Measurements from ENCODE around the gene LRRC8B. TPM values are rescaled to one million over a fixed set of nuclear protein-coding genes. Genes with fewer than 3 reads are reported as not detected.

LRRC8B gene
- total RNA-seq, 1 donor from 2014 or later = 3.6 TPM

- H3K27me3 ChIP-seq (ENCODE audit: low read depth) = no peaks in the 10 kb centered on the region
- H3K27ac ChIP-seq (replicated peaks) = peak overlapping the region; percentile 52
- H3K36me3 ChIP-seq = no peaks in the 10 kb centered on the region
- H3K9me3 ChIP-seq (replicated peaks) = no peaks in the 10 kb centered on the region
- intact Hi-C loops (cut with micrococcal nuclease) = loop anchor here (5.0 kb wide), 1 partner anchor 121 kb away; no protein-coding TSS in a partner anchor
- no peak overlapping the region for H3K4me3 ChIP-seq
- TF ChIP-seq CTCF (IDR thresholded peaks at IDR 0.05; ENCODE audit: borderline replicate concordance) = no peak
- no peak for DNase-seq
- peaks cover 58% of the 10 kb centered on the region for H3K4me1 ChIP-seq
These were observed 78.3 kb downstream of the LRRC8B start for GRCh38 chr1:89602871-89603404.

GRCh38 chr1:89603651-89604413 is 79.2 kb downstream of the LRRC8B start:
- Histone ChIP-seq H3K36me3 (no peaks in the 10 kb centered on the region), H3K4me3 (no peak overlapping the region), H3K27me3 (ENCODE audit: low read depth) (no peaks in the 10 kb centered on the region), H3K4me1 (peaks cover 66% of the 10 kb centered on the region), H3K27ac (replicated peaks) (peak overlapping the region; percentile 52), H3K9me3 (replicated peaks) (no peaks in the 10 kb centered on the region)
- intact Hi-C loops (cut with micrococcal nuclease) = loop anchor here (5.0 kb wide), 1 partner anchor 122 kb away; no protein-coding TSS in a partner anchor
- no peak for DNase-seq
- TF ChIP-seq CTCF (IDR thresholded peaks at IDR 0.05; ENCODE audit: borderline replicate concordance) = no peak

GRCh38 chr1:89604414-89604735 is 79.7 kb downstream of the LRRC8B start:
- intact Hi-C loops (cut with micrococcal nuclease) = loop anchor here (5.0 kb wide), 1 partner anchor 122 kb away; no protein-coding TSS in a partner anchor
- Histone ChIP-seq H3K27ac (replicated peaks) (peak overlapping the region; percentile 37), H3K27me3 (ENCODE audit: low read depth) (no peaks in the 10 kb centered on the region), H3K36me3 (no peaks in the 10 kb centered on the region), H3K4me1 (peaks cover 70% of the 10 kb centered on the region), H3K9me3 (replicated peaks) (no peaks in the 10 kb centered on the region), H3K4me3 (no peak overlapping the region)
- DNase-seq = no peak
- no peak for TF ChIP-seq CTCF (IDR thresholded peaks at IDR 0.05; ENCODE audit: borderline replicate concordance)

DNA sequence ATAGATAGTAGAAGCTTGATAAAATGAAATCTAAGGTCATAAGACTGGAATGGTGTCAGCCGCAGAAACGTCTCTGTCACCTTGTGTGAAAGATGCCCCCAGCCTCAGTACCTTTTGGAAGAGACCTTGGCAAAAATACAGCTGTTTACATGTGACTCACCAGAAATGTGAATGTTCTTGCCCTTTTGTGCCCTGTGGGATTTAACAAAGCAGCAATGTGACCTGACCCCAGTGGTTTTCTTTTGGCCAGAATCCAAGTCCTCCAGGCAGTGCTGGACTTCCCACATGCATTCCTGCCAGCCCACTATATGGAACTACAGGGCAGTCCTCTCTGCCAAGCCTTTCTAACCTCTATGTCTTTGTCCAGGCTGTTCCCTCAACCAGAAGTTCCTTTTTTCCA is 81.1 kb downstream of the LRRC8B start:
- no peak overlapping the region for H3K4me3 ChIP-seq
- no peaks in the 10 kb centered on the region for H3K36me3 ChIP-seq
- no peak for TF ChIP-seq CTCF (IDR thresholded peaks at IDR 0.05; ENCODE audit: borderline replicate concordance)
- H3K27me3 ChIP-seq (ENCODE audit: low read depth) = no peaks in the 10 kb centered on the region
- DNase-seq = no peak
- H3K9me3 ChIP-seq (replicated peaks) = no peaks in the 10 kb centered on the region
- peaks cover 83% of the 10 kb centered on the region for H3K4me1 ChIP-seq
- intact Hi-C loops (cut with micrococcal nuclease) = no loop called here
- H3K27ac ChIP-seq (replicated peaks) = peak overlapping the region; percentile 84

- TF ChIP-seq CTCF (IDR thresholded peaks at IDR 0.05; ENCODE audit: borderline replicate concordance) = no peak
These were observed 81.8 kb downstream of the LRRC8B start for GRCh38 chr1:89606227-89606980.

More at GRCh38 chr1:89606227-89606980, 81.8 kb downstream of the LRRC8B start:
- Histone ChIP-seq H3K27ac (replicated peaks) (peak overlapping the region; percentile 84), H3K4me1 (peaks cover 85% of the 10 kb centered on the region), H3K36me3 (no peaks in the 10 kb centered on the region), H3K4me3 (no peak overlapping the region), H3K27me3 (ENCODE audit: low read depth) (no peaks in the 10 kb centered on the region), H3K9me3 (replicated peaks) (no peaks in the 10 kb centered on the region)
- no peak for DNase-seq
- intact Hi-C loops (cut with micrococcal nuclease) = no loop called here
